ENCODE results near the gene MLF1.
A peak's percentile ranks its signal among the peaks of the same experiment; 100 is the strongest.
"Not testable (repeated sequence)": the region's sequence is repeated elsewhere in the genome, so short reads cannot be mapped to it uniquely, and the experiment has no call there.

MLF1 gene

DNA sequence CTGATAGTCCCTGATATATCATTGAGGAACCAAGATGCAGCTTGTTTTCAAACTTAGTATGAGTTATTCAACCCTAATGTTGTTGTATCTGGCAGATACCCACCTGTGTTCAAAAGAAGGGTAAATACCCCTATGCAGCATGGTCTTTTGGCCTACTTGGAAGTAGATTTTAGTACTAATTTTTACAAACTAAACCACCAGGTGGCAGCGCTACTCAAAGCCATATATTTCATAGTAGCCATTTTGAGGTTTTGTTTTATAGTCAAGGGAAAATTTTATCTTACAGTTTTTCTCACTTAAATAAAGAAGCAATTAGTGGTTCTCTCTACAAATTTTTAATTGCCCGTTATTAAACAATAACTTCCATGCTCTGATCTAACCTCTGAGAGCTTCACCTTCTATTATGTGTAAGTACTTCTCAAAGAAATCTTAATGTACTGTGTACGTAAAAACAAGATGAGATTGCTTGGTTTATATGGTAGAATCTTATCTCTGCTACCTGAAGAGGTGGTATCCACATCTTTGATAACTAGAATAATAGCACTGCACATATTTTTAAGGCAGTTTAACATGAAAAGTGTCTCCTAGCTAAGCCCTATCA lies 31.5 kb upstream of the MLF1 start:
- Histone ChIP-seq H3K4me3 (ENCODE audit: low read length, poor library complexity, severe bottlenecking) (no peak overlapping the region), H3F3A (ENCODE audit: low read depth) (no peaks in the 10 kb centered on the region), H2AFZ (ENCODE audit: low read length) (peak overlapping the region; percentile 57; the same call in 1 of the 2 replicates), H3K4me2 (ENCODE audit: low read depth, low read length, poor library complexity, severe bottlenecking) (no peak overlapping the region), H3K9me2 (replicated peaks; ENCODE audit: low read depth, low read length) (no peaks in the 10 kb centered on the region), H3K9ac (ENCODE audit: low read depth, low read length, poor library complexity, severe bottlenecking) (no peak overlapping the region), H3K27me3 (ENCODE audit: insufficient read depth, low read length, poor library complexity, severe bottlenecking) (no peaks in the 10 kb centered on the region), H3K9me3 (ENCODE audit: insufficient read depth, low read depth, low read length) (no peaks in the 10 kb centered on the region), H4K20me1 (ENCODE audit: insufficient read depth, low read length, poor library complexity, severe bottlenecking) (no peaks in the 10 kb centered on the region), H3K4me1 (ENCODE audit: insufficient read depth, low read length, poor library complexity, severe bottlenecking) (no peaks in the 10 kb centered on the region), H3K36me3 (ENCODE audit: insufficient read depth, low read length) (peaks cover 14% of the 10 kb centered on the region; the same call in 1 of the 2 replicates), H3K79me2 (ENCODE audit: insufficient read depth, low read length) (no peaks in the 10 kb centered on the region)
- TF ChIP-seq EZH2phosphoT487 (IDR thresholded peaks at IDR 0.05; ENCODE audit: borderline replicate concordance): no peak
- TF ChIP-seq, protein P1, sequence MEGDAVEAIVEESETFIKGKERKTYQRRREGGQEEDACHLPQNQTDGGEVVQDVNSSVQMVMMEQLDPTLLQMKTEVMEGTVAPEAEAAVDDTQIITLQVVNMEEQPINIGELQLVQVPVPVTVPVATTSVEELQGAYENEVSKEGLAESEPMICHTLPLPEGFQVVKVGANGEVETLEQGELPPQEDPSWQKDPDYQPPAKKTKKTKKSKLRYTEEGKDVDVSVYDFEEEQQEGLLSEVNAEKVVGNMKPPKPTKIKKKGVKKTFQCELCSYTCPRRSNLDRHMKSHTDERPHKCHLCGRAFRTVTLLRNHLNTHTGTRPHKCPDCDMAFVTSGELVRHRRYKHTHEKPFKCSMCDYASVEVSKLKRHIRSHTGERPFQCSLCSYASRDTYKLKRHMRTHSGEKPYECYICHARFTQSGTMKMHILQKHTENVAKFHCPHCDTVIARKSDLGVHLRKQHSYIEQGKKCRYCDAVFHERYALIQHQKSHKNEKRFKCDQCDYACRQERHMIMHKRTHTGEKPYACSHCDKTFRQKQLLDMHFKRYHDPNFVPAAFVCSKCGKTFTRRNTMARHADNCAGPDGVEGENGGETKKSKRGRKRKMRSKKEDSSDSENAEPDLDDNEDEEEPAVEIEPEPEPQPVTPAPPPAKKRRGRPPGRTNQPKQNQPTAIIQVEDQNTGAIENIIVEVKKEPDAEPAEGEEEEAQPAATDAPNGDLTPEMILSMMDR (conservative IDR thresholded peaks at IDR 0.05; ENCODE audit: low read length): peak; percentile 66

DNA sequence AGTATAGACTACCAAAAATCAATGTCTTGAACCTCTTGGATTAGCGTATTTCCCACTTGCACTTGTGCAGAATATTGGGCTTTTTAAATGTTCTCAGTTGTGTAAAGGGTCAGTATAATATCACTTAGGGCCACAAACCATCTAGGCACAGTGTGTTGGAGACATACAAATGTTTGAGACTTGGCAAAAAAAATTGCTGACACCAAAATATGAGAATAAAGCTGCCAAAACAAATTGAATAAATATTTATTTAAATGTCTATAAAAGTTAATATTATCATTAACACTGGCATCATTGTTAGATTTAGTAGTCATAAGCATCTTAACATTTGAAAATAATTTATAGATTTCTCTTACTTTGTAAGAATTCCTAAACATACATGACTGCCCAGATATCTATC lies 30.9 kb upstream of the MLF1 start:
- H4K20me1 ChIP-seq (ENCODE audit: insufficient read depth, low read length, poor library complexity, severe bottlenecking): no peaks in the 10 kb centered on the region
- H3K4me1 ChIP-seq (ENCODE audit: insufficient read depth, low read length, poor library complexity, severe bottlenecking): no peaks in the 10 kb centered on the region
- H3K27me3 ChIP-seq (ENCODE audit: insufficient read depth, low read length, poor library complexity, severe bottlenecking): no peaks in the 10 kb centered on the region
- H3F3A ChIP-seq (ENCODE audit: low read depth): no peaks in the 10 kb centered on the region
- no peak overlapping the region for H2AFZ ChIP-seq (ENCODE audit: low read length)
- no peak overlapping the region for H3K9ac ChIP-seq (ENCODE audit: low read depth, low read length, poor library complexity, severe bottlenecking)
- H3K4me3 ChIP-seq (ENCODE audit: low read length, poor library complexity, severe bottlenecking): no peak overlapping the region
- H3K9me3 ChIP-seq (ENCODE audit: insufficient read depth, low read depth, low read length): no peaks in the 10 kb centered on the region
- no peak for TF ChIP-seq EZH2phosphoT487 (IDR thresholded peaks at IDR 0.05; ENCODE audit: borderline replicate concordance)
- TF ChIP-seq, protein P1 (conservative IDR thresholded peaks at IDR 0.05; ENCODE audit: low read length): no peak
- H3K9me2 ChIP-seq (replicated peaks; ENCODE audit: low read depth, low read length): no peaks in the 10 kb centered on the region
- no peaks in the 10 kb centered on the region for H3K79me2 ChIP-seq (ENCODE audit: insufficient read depth, low read length)
- H3K36me3 ChIP-seq (ENCODE audit: insufficient read depth, low read length): peaks cover 18% of the 10 kb centered on the region; the same call in 1 of the 2 replicates
- H3K4me2 ChIP-seq (ENCODE audit: low read depth, low read length, poor library complexity, severe bottlenecking): no peak overlapping the region

DNA sequence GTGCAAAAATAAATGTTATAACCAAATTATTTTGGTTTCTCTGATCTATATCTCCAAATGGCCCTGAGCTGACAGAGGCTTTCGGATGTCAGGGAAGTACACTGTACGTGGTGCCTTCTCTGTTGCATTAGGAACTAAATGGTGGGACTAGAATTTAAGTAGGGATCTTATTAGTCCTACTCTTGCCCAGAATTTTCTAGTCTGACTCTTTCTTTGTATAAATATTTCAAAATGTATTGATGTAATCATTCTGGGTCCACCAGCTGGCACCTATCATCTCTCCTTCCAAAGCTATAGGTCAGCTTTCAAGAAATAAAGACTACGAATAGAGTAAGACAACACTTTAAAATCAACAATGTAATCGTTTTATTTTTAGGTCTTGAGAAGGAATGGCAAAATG lies 22.3 kb upstream of the MLF1 start:
- no peaks in the 10 kb centered on the region for H3K4me1 ChIP-seq (ENCODE audit: insufficient read depth, low read length, poor library complexity, severe bottlenecking)
- TF ChIP-seq, protein P1 (conservative IDR thresholded peaks at IDR 0.05; ENCODE audit: low read length): no peak
- TF ChIP-seq EZH2phosphoT487 (IDR thresholded peaks at IDR 0.05; ENCODE audit: borderline replicate concordance): no peak
- no peaks in the 10 kb centered on the region for H3K9me3 ChIP-seq (ENCODE audit: insufficient read depth, low read depth, low read length)
- no peak overlapping the region for H3K9ac ChIP-seq (ENCODE audit: low read depth, low read length, poor library complexity, severe bottlenecking)
- H3K9me2 ChIP-seq (replicated peaks; ENCODE audit: low read depth, low read length): no peaks in the 10 kb centered on the region
- no peaks in the 10 kb centered on the region for H4K20me1 ChIP-seq (ENCODE audit: insufficient read depth, low read length, poor library complexity, severe bottlenecking)
- H3K79me2 ChIP-seq (ENCODE audit: insufficient read depth, low read length): no peaks in the 10 kb centered on the region
- H3F3A ChIP-seq (ENCODE audit: low read depth): no peaks in the 10 kb centered on the region
- no peak overlapping the region for H3K4me3 ChIP-seq (ENCODE audit: low read length, poor library complexity, severe bottlenecking)
- H2AFZ ChIP-seq (ENCODE audit: low read length): no peak overlapping the region
- peaks cover 29% of the 10 kb centered on the region; the same call in 1 of the 2 replicates for H3K36me3 ChIP-seq (ENCODE audit: insufficient read depth, low read length)
- H3K27me3 ChIP-seq (ENCODE audit: insufficient read depth, low read length, poor library complexity, severe bottlenecking): no peaks in the 10 kb centered on the region
- no peak overlapping the region for H3K4me2 ChIP-seq (ENCODE audit: low read depth, low read length, poor library complexity, severe bottlenecking)

DNA sequence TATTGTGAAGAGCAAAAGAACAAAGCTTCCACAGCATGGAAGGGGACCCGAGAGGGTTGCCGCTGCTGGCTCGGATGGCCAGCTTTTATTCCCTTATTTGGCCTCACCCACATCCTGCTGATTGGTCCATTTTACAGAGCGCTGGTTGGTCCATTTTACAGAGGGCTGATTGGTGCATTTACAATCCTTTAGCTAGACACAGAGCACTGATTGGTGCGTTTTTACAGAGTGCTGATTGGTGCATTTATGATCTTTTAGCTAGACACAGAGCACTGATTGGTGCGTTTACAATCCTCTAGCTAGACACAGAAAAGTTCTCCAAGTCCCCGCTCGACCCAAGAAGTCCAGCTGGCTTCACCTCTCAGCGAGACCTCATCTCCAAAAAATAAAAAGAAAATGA lies 21.1 kb upstream of the MLF1 start:
- not testable (repeated sequence) for H3K9me3 ChIP-seq (ENCODE audit: insufficient read depth, low read depth, low read length); H3K4me2 ChIP-seq (ENCODE audit: low read depth, low read length, poor library complexity, severe bottlenecking); H3K27me3 ChIP-seq (ENCODE audit: insufficient read depth, low read length, poor library complexity, severe bottlenecking); H2AFZ ChIP-seq (ENCODE audit: low read length); H3K79me2 ChIP-seq (ENCODE audit: insufficient read depth, low read length); H3K4me1 ChIP-seq (ENCODE audit: insufficient read depth, low read length, poor library complexity, severe bottlenecking); H3K4me3 ChIP-seq (ENCODE audit: low read length, poor library complexity, severe bottlenecking); H3K9ac ChIP-seq (ENCODE audit: low read depth, low read length, poor library complexity, severe bottlenecking); H3K9me2 ChIP-seq (replicated peaks; ENCODE audit: low read depth, low read length); H3F3A ChIP-seq (ENCODE audit: low read depth); H4K20me1 ChIP-seq (ENCODE audit: insufficient read depth, low read length, poor library complexity, severe bottlenecking)
- peaks cover 18% of the 10 kb centered on the region; the same call in 1 of the 2 replicates for H3K36me3 ChIP-seq (ENCODE audit: insufficient read depth, low read length)
